Activated T-cell treated with anti-CD3 and anti-CD28 coated beads, Interleukin-2, amount 50 U/mL, for 4 hours (primary cell): ENCODE results near the gene GGT6. TPM values are rescaled to one million over a fixed set of nuclear protein-coding genes. Genes with fewer than 3 reads are reported as not detected.

Experiments
- ATAC-seq, 2 donors: fragments of 200-7000 bp; cut with Tn5 transposase; one replicate each; pipeline ENCODE4 v1.10.0; 2021
- DNase-seq: peaks from one replicate; pipeline ENCODE4 v3.0.0-alpha.2; 2020
- H3K27me3 Mint-ChIP-seq: one replicate; pipeline ENCODE4 v1.8.0; 2021; ENCODE audit warnings: low read depth, mixed read lengths
- H3K36me3 Mint-ChIP-seq: one replicate; pipeline ENCODE4 v1.8.0; 2022; ENCODE audit warnings: mixed read lengths; ENCODE audit not compliant: insufficient read depth
- H3K4me1 Mint-ChIP-seq: one replicate; pipeline ENCODE4 v1.8.0; 2021; ENCODE audit warnings: low read depth, mixed read lengths
- H3K4me3 Mint-ChIP-seq: one replicate; pipeline ENCODE4 v1.8.0; 2021; ENCODE audit warnings: mild to moderate bottlenecking, moderate library complexity, mixed read lengths
- H3K9me3 Mint-ChIP-seq: one replicate; pipeline ENCODE4 v1.8.0; 2021; ENCODE audit warnings: mixed read lengths
- total RNA-seq, 3 donors: library from RNA; stranded (reverse); gene quantifications; one replicate each; pipeline ENCODE4 v1.2.1, GENCODE V29; 2021

Gene GGT6
- total RNA-seq, 3 donors from 2014 or later = not detected

- peaks cover 7% of the 10 kb centered on the region for H3K27me3 Mint-ChIP-seq
- H3K4me1 Mint-ChIP-seq = no peaks in the 10 kb centered on the region
- no peaks in the 10 kb centered on the region for H3K9me3 Mint-ChIP-seq
- H3K4me3 Mint-ChIP-seq = no peak overlapping the region
- H3K36me3 Mint-ChIP-seq = no peaks in the 10 kb centered on the region
- DNase-seq (no peak), ATAC-seq (no peak)
Observed at GRCh38 chr17:4527566-4528125, 32.7 kb downstream of the GGT6 start.

- no peaks in the 10 kb centered on the region for H3K36me3 Mint-ChIP-seq
- no peaks in the 10 kb centered on the region for H3K9me3 Mint-ChIP-seq
- H3K4me3 Mint-ChIP-seq = no peak overlapping the region
- H3K4me1 Mint-ChIP-seq = no peaks in the 10 kb centered on the region
- ATAC-seq = no peak
- H3K27me3 Mint-ChIP-seq = peaks cover 6% of the 10 kb centered on the region
- DNase-seq = no peak
Observed at GRCh38 chr17:4527134-4527533, 33.2 kb downstream of the GGT6 start.

- no peak for DNase-seq
- Mint-ChIP-seq H3K9me3 (no peaks in the 10 kb centered on the region), H3K4me1 (no peaks in the 10 kb centered on the region), H3K36me3 (no peaks in the 10 kb centered on the region), H3K4me3 (no peak overlapping the region), H3K27me3 (peaks cover 2% of the 10 kb centered on the region)
- no peak for ATAC-seq
Observed at GRCh38 chr17:4525691-4526397, 34.5 kb downstream of the GGT6 start.

GRCh38 chr17:4523946-4524345 lies 36.4 kb downstream of the GGT6 start:
- Mint-ChIP-seq H3K36me3 (no peaks in the 10 kb centered on the region), H3K9me3 (no peaks in the 10 kb centered on the region), H3K4me1 (no peaks in the 10 kb centered on the region), H3K4me3 (no peak overlapping the region), H3K27me3 (no peaks in the 10 kb centered on the region)
- no peak for DNase-seq
- no peak for ATAC-seq

GRCh38 chr17:4522661-4523060 lies 37.7 kb downstream of the GGT6 start:
- Mint-ChIP-seq H3K36me3 (no peaks in the 10 kb centered on the region), H3K9me3 (no peaks in the 10 kb centered on the region), H3K4me3 (no peak overlapping the region), H3K4me1 (no peaks in the 10 kb centered on the region), H3K27me3 (no peaks in the 10 kb centered on the region)
- DNase-seq (no peak), ATAC-seq (no peak)

GRCh38 chr17:4520894-4521600 lies 39.3 kb downstream of the GGT6 start:
- no peaks in the 10 kb centered on the region for H3K9me3 Mint-ChIP-seq
- DNase-seq (no peak), ATAC-seq (no peak)
- no peaks in the 10 kb centered on the region for H3K4me1 Mint-ChIP-seq
- H3K4me3 Mint-ChIP-seq = no peak overlapping the region
- no peaks in the 10 kb centered on the region for H3K27me3 Mint-ChIP-seq
- H3K36me3 Mint-ChIP-seq = no peaks in the 10 kb centered on the region

GRCh38 chr17:4520060-4520893 lies 40.1 kb downstream of the GGT6 start:
- Mint-ChIP-seq H3K36me3 (no peaks in the 10 kb centered on the region), H3K27me3 (no peaks in the 10 kb centered on the region), H3K4me3 (no peak overlapping the region), H3K9me3 (no peaks in the 10 kb centered on the region), H3K4me1 (no peaks in the 10 kb centered on the region)
- ATAC-seq = no peak
- no peak for DNase-seq

GRCh38 chr17:4519361-4519788 lies 41.0 kb downstream of the GGT6 start:
- ATAC-seq (no peak), DNase-seq (no peak)
- no peaks in the 10 kb centered on the region for H3K36me3 Mint-ChIP-seq
- H3K27me3 Mint-ChIP-seq = no peaks in the 10 kb centered on the region
- no peaks in the 10 kb centered on the region for H3K9me3 Mint-ChIP-seq
- no peaks in the 10 kb centered on the region for H3K4me1 Mint-ChIP-seq
- H3K4me3 Mint-ChIP-seq = no peak overlapping the region

- H3K9me3 Mint-ChIP-seq = no peaks in the 10 kb centered on the region
- no peak overlapping the region for H3K4me3 Mint-ChIP-seq
- H3K27me3 Mint-ChIP-seq = no peaks in the 10 kb centered on the region
- H3K4me1 Mint-ChIP-seq = no peaks in the 10 kb centered on the region
- DNase-seq (no peak), ATAC-seq (no peak)
- H3K36me3 Mint-ChIP-seq = no peaks in the 10 kb centered on the region
Observed at GRCh38 chr17:4518901-4519300, 41.5 kb downstream of the GGT6 start.

- no peaks in the 10 kb centered on the region for H3K27me3 Mint-ChIP-seq
- no peak overlapping the region for H3K4me3 Mint-ChIP-seq
- no peaks in the 10 kb centered on the region for H3K36me3 Mint-ChIP-seq
- no peak for ATAC-seq
- no peak for DNase-seq
- no peaks in the 10 kb centered on the region for H3K4me1 Mint-ChIP-seq
- H3K9me3 Mint-ChIP-seq = no peaks in the 10 kb centered on the region
Observed at GRCh38 chr17:4516735-4517134, 43.6 kb downstream of the GGT6 start.

- H3K36me3 Mint-ChIP-seq = no peaks in the 10 kb centered on the region
- H3K27me3 Mint-ChIP-seq = no peaks in the 10 kb centered on the region
- DNase-seq (no peak), ATAC-seq (no peak)
- no peaks in the 10 kb centered on the region for H3K9me3 Mint-ChIP-seq
- H3K4me3 Mint-ChIP-seq = no peak overlapping the region
- H3K4me1 Mint-ChIP-seq = no peaks in the 10 kb centered on the region
Observed at GRCh38 chr17:4515501-4515900, 44.9 kb downstream of the GGT6 start.

GRCh38 chr17:4514779-4515178 lies 45.6 kb downstream of the GGT6 start:
- no peaks in the 10 kb centered on the region for H3K36me3 Mint-ChIP-seq
- no peaks in the 10 kb centered on the region for H3K9me3 Mint-ChIP-seq
- H3K4me3 Mint-ChIP-seq = no peak overlapping the region
- peaks cover under 1% of the 10 kb centered on the region for H3K4me1 Mint-ChIP-seq
- DNase-seq (no peak), ATAC-seq (no peak)
- H3K27me3 Mint-ChIP-seq = no peaks in the 10 kb centered on the region

GRCh38 chr17:4514206-4514605 lies 46.2 kb downstream of the GGT6 start:
- no peak for DNase-seq
- ATAC-seq = no peak
- no peak overlapping the region for H3K4me3 Mint-ChIP-seq
- no peaks in the 10 kb centered on the region for H3K9me3 Mint-ChIP-seq
- H3K4me1 Mint-ChIP-seq = peaks cover 6% of the 10 kb centered on the region
- no peaks in the 10 kb centered on the region for H3K27me3 Mint-ChIP-seq
- no peaks in the 10 kb centered on the region for H3K36me3 Mint-ChIP-seq
